Fibroblast of villous mesenchyme (primary cell): ENCODE results near the gene SPSB1. TPM values are rescaled to one million over a fixed set of nuclear protein-coding genes. Genes with fewer than 3 reads are reported as not detected.

Source experiments
- DNase-seq: peaks from one replicate; pipeline ENCODE4 v3.0.0-alpha.2; 2010; ENCODE audit warnings: low read depth
- H3K4me3 ChIP-seq: 2 replicates; pipeline ENCODE4 v1.5.1; 2011; ENCODE audit warnings: low read depth, mild to moderate bottlenecking, low read length
- total RNA-seq: library from RNA; depleted of rRNA; stranded (reverse); fragments of >200 nt; gene quantifications from 2 replicates; pipeline ENCODE4 v1.2.3, GENCODE V29; 2012
- TF ChIP-seq, protein P1 (sequence below): IDR thresholded peaks from 2 replicates; pipeline ENCODE4 v1.5.1; 2012; ENCODE audit warnings: low read depth, mild to moderate bottlenecking, low read length; ENCODE audit not compliant: insufficient read depth

SPSB1 gene
- total RNA-seq, 1 donor: 20.7 TPM

DNA sequence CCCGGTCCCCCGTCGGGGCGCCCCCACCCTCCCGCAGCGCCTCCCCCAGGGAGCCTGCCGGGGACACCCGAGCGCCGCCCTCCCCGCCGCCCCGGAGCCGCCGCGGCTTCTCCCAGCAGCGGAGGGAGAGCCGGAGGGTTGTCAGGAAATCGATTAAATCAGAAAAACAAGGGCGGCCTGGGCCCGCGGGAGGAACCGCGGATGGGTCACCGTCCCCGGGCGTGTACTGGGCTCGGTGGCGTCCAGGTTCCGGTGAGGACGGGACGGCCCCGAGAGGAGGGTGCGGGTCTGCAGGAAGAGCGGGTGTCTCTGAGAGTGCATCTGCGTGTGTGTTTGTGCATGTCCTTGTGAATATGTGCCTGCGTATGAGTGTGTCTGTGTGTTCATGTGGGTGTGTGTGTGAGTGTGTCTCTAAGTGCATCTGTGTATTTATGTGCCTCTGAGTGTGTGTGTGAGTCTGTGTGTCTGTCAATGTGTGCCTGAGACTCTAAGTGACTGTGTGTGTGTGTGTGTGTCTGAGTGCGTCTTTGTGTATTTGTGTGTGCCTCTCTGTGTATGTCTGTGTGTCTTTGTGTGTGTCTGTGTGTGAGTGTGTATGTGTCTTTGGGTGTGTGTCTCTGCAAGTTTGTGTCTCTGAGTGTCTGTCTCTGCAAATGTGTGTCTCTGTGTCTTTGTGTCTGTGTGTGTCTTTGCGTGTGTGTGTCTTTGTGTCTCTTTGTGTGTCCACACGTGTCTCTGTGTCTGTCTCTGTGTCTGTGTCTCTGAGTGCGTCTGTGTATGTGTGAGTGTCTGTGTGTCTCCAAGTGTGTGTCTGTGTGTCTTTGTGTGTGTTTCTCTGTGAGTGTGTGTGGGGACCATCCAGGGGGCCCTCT, 1.1 kb downstream of the SPSB1 start:
- TF ChIP-seq, protein P1, sequence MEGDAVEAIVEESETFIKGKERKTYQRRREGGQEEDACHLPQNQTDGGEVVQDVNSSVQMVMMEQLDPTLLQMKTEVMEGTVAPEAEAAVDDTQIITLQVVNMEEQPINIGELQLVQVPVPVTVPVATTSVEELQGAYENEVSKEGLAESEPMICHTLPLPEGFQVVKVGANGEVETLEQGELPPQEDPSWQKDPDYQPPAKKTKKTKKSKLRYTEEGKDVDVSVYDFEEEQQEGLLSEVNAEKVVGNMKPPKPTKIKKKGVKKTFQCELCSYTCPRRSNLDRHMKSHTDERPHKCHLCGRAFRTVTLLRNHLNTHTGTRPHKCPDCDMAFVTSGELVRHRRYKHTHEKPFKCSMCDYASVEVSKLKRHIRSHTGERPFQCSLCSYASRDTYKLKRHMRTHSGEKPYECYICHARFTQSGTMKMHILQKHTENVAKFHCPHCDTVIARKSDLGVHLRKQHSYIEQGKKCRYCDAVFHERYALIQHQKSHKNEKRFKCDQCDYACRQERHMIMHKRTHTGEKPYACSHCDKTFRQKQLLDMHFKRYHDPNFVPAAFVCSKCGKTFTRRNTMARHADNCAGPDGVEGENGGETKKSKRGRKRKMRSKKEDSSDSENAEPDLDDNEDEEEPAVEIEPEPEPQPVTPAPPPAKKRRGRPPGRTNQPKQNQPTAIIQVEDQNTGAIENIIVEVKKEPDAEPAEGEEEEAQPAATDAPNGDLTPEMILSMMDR: no peak
- peak overlapping the region; percentile 98 for H3K4me3 ChIP-seq
- peak; percentile 44 for DNase-seq

DNA sequence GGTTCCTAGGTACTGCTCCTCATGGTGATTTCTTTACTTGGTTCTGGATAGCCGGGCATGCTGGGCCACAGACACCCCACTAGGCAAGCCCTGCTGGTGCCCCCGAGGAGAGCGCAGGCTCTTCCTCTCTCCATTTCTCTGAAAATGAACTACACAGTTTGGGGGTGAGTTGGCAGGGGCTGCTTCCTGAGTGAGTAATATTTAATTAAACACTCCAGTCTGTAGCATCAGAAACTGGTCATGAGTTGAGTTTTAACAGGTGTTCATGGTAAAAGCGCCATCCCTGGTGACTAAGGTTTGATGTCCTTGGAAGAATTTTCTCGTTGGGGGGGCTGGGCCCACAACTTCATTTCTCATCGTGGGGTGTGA, 1.7 kb downstream of the SPSB1 start:
- H3K4me3 ChIP-seq: peak overlapping the region; percentile 98
- TF ChIP-seq, protein P1: no peak
- DNase-seq: peak; percentile 72

DNA sequence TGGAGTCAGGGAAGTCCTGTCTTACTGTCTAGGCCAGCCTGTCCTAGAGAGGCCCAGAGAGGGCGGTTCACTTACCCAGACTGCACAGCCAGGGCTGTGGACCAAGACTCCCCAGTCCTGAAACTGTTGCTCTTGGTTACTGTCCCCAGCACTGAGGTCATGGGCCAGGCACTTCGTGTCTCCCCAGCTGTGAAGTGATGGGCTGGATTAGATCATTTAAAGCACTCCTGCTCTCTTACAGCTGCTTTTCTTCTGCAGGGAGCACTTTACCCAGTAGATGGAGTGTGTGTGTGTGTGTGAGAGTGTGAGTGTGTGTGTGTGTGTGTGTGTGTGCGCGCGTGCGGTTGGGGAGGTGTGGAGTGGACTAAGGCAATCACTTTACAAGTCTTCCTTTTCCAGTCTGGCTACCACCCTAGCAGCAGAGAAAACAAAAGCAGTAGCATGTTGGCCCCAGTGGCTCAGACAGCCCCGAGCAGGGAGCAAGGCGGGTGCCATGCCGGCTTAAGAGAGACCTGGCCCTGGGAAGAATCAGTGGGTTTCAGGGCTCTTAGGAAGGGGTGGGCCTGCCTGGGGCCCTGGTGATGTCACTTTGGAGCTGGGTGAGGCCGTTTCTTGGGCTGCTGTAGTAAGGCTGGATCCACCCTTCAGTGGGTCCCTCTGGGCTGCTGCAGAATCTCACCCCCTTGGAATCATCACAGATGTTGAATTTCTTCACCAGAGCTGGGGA, 2.4 kb downstream of the SPSB1 start:
- peak; percentile 85 for DNase-seq
- TF ChIP-seq, protein P1: peak; percentile 48
- H3K4me3 ChIP-seq: peak overlapping the region; percentile 98

DNA sequence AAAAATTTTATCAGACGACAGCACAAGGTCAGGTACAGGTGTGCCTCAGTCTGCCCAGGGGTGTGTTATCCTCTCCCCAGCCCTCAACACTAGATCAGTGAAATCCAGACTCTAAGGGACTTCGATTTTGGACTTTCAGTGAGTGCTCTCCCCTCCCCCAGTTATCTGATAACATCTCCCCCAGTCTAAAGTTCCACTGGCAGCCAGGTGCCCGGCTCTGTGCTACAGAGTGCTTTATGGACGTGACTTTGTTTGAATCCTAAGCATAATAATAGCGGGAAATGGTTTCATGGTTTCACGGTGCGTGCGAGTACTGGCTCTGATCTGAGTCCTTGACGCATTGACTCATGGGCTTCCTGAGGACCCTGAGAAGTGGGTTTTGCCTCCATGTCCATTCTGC, 3.2 kb downstream of the SPSB1 start:
- TF ChIP-seq, protein P1: no peak
- H3K4me3 ChIP-seq: no peak overlapping the region
- no peak for DNase-seq

DNA sequence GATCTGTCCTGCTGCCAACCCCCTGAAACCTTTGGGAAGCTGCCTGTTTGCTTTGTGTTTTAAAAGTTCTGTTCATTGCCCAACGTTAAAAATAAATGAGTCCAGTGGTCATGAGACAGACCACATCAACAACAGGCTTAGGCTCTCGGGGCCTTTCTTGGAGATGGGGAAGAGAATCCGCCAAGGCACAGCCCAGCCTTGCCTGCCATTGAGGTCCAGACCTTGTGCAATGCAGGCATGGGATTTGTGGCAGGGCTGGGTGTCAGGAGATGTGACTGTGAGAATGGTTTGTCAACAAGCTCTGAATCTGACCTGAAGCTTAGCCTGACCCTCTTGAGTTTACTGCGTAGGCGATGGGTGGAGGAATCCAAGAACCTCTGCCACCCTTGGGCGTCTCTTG, 4.2 kb downstream of the SPSB1 start:
- TF ChIP-seq, protein P1: no peak
- DNase-seq: peak; percentile 53

DNA sequence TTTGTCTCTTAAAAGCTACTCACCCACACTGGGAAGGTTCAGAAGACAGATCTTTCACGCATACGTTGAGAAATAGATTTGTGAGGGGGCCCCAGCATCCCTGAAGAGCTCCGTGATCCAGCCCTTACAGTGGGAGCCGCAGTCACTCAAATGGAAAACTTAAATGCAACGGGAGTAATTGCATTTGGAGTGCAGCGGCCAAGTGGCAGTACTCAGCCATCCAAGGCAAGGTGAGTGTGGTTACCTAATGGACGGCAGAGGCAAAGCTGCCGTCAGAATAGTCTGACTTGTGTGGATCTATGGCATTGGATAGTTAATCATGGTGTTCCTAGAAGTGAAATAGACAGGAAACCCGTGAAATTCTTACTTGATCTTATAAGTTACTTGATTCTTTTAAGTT, 5.1 kb downstream of the SPSB1 start:
- no peak for DNase-seq
- TF ChIP-seq, protein P1: no peak
- H3K4me3 ChIP-seq: no peak overlapping the region

More for the DNA sequence above, 4.2 kb downstream of the SPSB1 start:
- H3K4me3 ChIP-seq: no peak overlapping the region
